ENCODE data around the gene PDLIM7. TPM values are rescaled to one million over a fixed set of nuclear protein-coding genes. Genes with fewer than 3 reads are reported as not detected.

The PDLIM7 gene
- total and polyA plus RNA-seq, 2 of the 4 experiments (the other 2 are of a cell fraction), result 70.4 to 534 TPM

DNA sequence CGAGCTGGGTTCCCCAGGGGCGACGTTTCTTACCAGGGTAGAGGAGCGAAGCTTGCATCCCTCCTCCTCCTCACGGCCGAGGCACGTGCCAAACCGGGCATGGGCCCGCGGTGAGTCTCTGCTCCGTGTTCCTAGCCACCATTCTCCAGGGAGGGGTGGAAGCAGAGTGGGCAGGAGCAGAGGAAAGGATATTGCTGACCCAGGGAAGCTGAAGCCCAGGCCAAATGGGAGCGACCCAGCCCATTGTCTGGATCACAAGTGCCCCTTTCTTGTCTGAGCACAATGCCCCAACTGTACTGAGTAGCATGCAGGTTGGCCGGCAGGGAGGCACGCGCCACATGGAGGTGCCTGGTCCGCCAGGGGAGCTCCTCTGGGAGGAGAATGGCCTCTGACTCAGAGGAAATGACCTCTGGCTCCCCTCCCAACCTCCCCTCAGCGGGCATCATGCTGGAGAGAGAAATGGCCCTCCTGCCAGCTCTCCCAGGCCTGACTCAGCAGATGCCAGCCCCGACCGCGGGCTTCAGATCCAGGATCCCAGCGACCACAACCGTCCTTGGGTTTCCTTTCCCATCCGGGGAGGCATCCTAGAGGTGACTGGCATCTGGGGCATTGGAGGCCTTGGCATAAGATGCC is 49.7 kb downstream of the PDLIM7 start:
- Histone ChIP-seq H3K9me3 (ENCODE audit: control insufficient read depth, insufficient read depth, low read length) (no peaks in the 10 kb centered on the region), H3K23ac (ENCODE audit: low read depth, low read length) (0 out of 2 replicates have a peak overlapping the region, but pooled peaks have one; percentile 56), H2BK20ac (ENCODE audit: low read depth, low read length) (no peak overlapping the region), H3K56ac (ENCODE audit: extremely low read depth, insufficient read depth, low read length) (0 out of 2 replicates have a peak overlapping the region, but pooled peaks have one; percentile 1), H3K9me1 (ENCODE audit: insufficient read depth, low read length) (peaks cover 4% of the 10 kb centered on the region; the same call in 1 of the 2 replicates), H3K36me3 (ENCODE audit: control insufficient read depth, insufficient read depth, low read length) (no peaks in the 10 kb centered on the region), H2BK15ac (ENCODE audit: low read depth, low read length) (no peak overlapping the region), H3K4me3 (ENCODE audit: insufficient read depth, low read depth, low read length) (peak overlapping the region; percentile 1; the same call in 1 of the 2 replicates), H3K9ac (ENCODE audit: low read depth, low read length) (no peak overlapping the region), H2AFZ (replicated peaks; ENCODE audit: low read length, poor library complexity) (peak overlapping the region; percentile 64), H2AK5ac (ENCODE audit: low read depth, low read length) (peak overlapping the region; percentile 82), H4K20me1 (ENCODE audit: insufficient read depth, low read length) (peaks cover 11% of the 10 kb centered on the region; the same call in 1 of the 2 replicates), H4K5ac (ENCODE audit: low read depth, low read length) (peak overlapping the region; percentile 2; the same call in 1 of the 2 replicates), H3K79me1 (ENCODE audit: low read depth in 1 of 2, low read length in 2 of 2) (peaks cover 0 to 4% of the 10 kb centered on the region in 2 experiments; a peak in 1 of 4 replicates), H4K91ac (ENCODE audit: insufficient read depth, low read depth, low read length) (no peak overlapping the region; the same call in 1 of the 2 replicates), H3K27ac (ENCODE audit: insufficient read depth, low read length) (peak overlapping the region; percentile 12; the same call in 1 of the 2 replicates), H3K18ac (ENCODE audit: low read depth, low read length) (no peak overlapping the region), H3K14ac (replicated peaks; ENCODE audit: low read depth, low read length) (peak overlapping the region; percentile 45; the same call in 1 of the 2 replicates), H4K8ac (ENCODE audit: low read depth in 2 of 2, low read length in 2 of 2) (peak overlapping the region; percentile 66 to 81; a peak in 3 of 4 replicates), H3K4me2 (ENCODE audit: low read depth, low read length) (peak overlapping the region; percentile 23), H2BK120ac (ENCODE audit: low read depth, low read length) (peak overlapping the region; percentile 42; the same call in 1 of the 2 replicates), H2BK5ac (ENCODE audit: low read depth, low read length, poor library complexity, severe bottlenecking) (no peak overlapping the region), H3K4ac (ENCODE audit: low read depth, low read length) (peak overlapping the region; percentile 72), H3K27me3 (ENCODE audit: control insufficient read depth, insufficient read depth, low read length) (no peaks in the 10 kb centered on the region), H2AK9ac (replicated peaks; ENCODE audit: low read depth, low read length, poor library complexity) (peak overlapping the region; percentile 45), H3K4me1 (ENCODE audit: control insufficient read depth, insufficient read depth, low read length) (peaks cover 10% of the 10 kb centered on the region)
- ChIA-PET POLR2A (ENCODE audit: unreplicated experiment) (interaction anchor here (0.6 kb wide), 1 partner anchor 9 kb away, joined by 4 read pairs; no protein-coding TSS in a partner anchor), CTCF (interaction anchor here (0.7 to 4.7 kb wide), 3 partner anchors 44 to 57 kb away, joined by 3 to 28 read pairs (median 5); no protein-coding TSS in a partner anchor)
- dilution Hi-C loops (cut with HindIII; ENCODE audit: low sequenced_read_pairs, unreplicated experiment) (no loop called here), in situ Hi-C loops (cut with MboI; ENCODE audit: low sequenced_read_pairs) (loop anchor here (5.0 kb wide), 2 partner anchors 40 to 135 kb away; partner anchors contain the start of genes F12 and MXD3), intact Hi-C loops (cut with micrococcal nuclease) (loop anchor here (2.0 kb wide), 2 partner anchors 43 to 57 kb away; no protein-coding TSS in a partner anchor)
- peak; percentile 9 for ATAC-seq (ENCODE audit: low read depth)
- no CpG with 5 or more reads among the region's 23 CpGs for WGBS, 2 experiments (ENCODE audit: extremely low coverage in 2 of 2, insufficient read length in 1 of 2)
- DNase-seq, result peak; percentile 51
- no TSS peak for BruUV-seq (replicated peaks)
- TF ChIP-seq CHD1 (IDR thresholded peaks at IDR 0.05; ENCODE audit: low read depth, low read length) (no peak), SMC3 (IDR thresholded peaks at IDR 0.05; ENCODE audit: low read depth, low read length) (no peak), POLR2A (IDR thresholded peaks at IDR 0.05; ENCODE audit: low read depth, low read length) (no peak), ELK1 (IDR thresholded peaks at IDR 0.05; ENCODE audit: borderline replicate concordance, low read depth, low read length) (no peak), RFX5 (IDR thresholded peaks at IDR 0.05; ENCODE audit: low read depth, low read length) (no peak), NFE2L2 (IDR thresholded peaks at IDR 0.05; ENCODE audit: low read depth, low read length) (peak; percentile 34; the same call in 1 of the 2 replicates), CTCF (conservative IDR thresholded peaks at IDR 0.05; ENCODE audit: low read depth, low read length) (no peak), CEBPB (IDR thresholded peaks at IDR 0.05; ENCODE audit: low read depth, low read length) (no peak), RAD21 (IDR thresholded peaks at IDR 0.05; ENCODE audit: low read length) (no peak), RCOR1 (IDR thresholded peaks at IDR 0.05; ENCODE audit: insufficient replicate concordance, low read length) (no peak), MXI1 (IDR thresholded peaks at IDR 0.05; ENCODE audit: borderline replicate concordance, low read depth, low read length) (peak; percentile 29; the same call in 1 of the 2 replicates), BHLHE40 (IDR thresholded peaks at IDR 0.05; ENCODE audit: low read depth, low read length) (peak; percentile 74), MAFK (IDR thresholded peaks at IDR 0.05; ENCODE audit: low read depth, low read length) (peak; percentile 53), FOS (IDR thresholded peaks at IDR 0.05; ENCODE audit: low read depth, low read length) (no peak), MAZ (IDR thresholded peaks at IDR 0.05; ENCODE audit: borderline replicate concordance, low read depth, low read length) (no peak; the same call in 1 of the 2 replicates)

All from IMR-90 (cell line).